ENCODE data around the gene ST8SIA4.

- TF ChIP-seq CTCF (IDR thresholded peaks at IDR 0.05; ENCODE audit: low read depth, low read length, poor library complexity, severe bottlenecking) = no peak
- no peak for TF ChIP-seq EZH2phosphoT487 (IDR thresholded peaks at IDR 0.05; ENCODE audit: borderline replicate concordance, low read length)
Observed at GRCh38 chr5:100827481-100827889, 75.6 kb downstream of the ST8SIA4 start.

All from DOHH2 (cell line).